Neuronal stem cell (in vitro differentiated cells): ENCODE measurements around the gene RCBTB1.

ENCODE experiments used
- DNase-seq: peaks from one replicate; pipeline ENCODE4 v3.0.0-alpha.2; 2013; ENCODE audit warnings: low spot score
- H2AFZ ChIP-seq: one replicate; pipeline ENCODE4 v1.6.1; 2013; ENCODE audit warnings: mild to moderate bottlenecking, low read length, inconsistent platforms
- H2AK5ac ChIP-seq: 2 replicates; pipeline ENCODE4 v1.6.1; 2013; ENCODE audit warnings: low read depth, mild to moderate bottlenecking, inconsistent platforms, low read length, moderate library complexity, mixed read lengths
- H2BK120ac ChIP-seq: 2 replicates; pipeline ENCODE4 v1.6.1; 2013; ENCODE audit warnings: low read depth, mild to moderate bottlenecking, inconsistent platforms, low read length, moderate library complexity, mixed read lengths
- H2BK12ac ChIP-seq: one replicate; pipeline ENCODE4 v1.6.1; 2013; ENCODE audit warnings: low read length, inconsistent platforms
- H2BK15ac ChIP-seq: 2 replicates; pipeline ENCODE4 v1.6.1; 2013; ENCODE audit warnings: mild to moderate bottlenecking, low read length, inconsistent platforms, mixed read lengths
- H2BK5ac ChIP-seq: one replicate; pipeline ENCODE4 v1.6.1; 2013; ENCODE audit warnings: inconsistent platforms, mild to moderate bottlenecking, low read length, moderate library complexity
- H3K14ac ChIP-seq: one replicate; pipeline ENCODE4 v1.6.1; 2013; ENCODE audit warnings: low read length, inconsistent platforms
- H3K18ac ChIP-seq: 2 replicates; pipeline ENCODE4 v1.6.1; 2013; ENCODE audit warnings: low read length, inconsistent platforms
- H3K23ac ChIP-seq: 2 replicates; pipeline ENCODE4 v1.6.1; 2013; ENCODE audit warnings: low read depth, mild to moderate bottlenecking, mixed read lengths, low read length, inconsistent platforms; ENCODE audit not compliant: poor library complexity
- H3K27ac ChIP-seq: replicated peaks from 3 replicates; pipeline ENCODE4 v1.5.1; 2013; ENCODE audit warnings: low read length, inconsistent platforms
- H3K27me3 ChIP-seq, 3 experiments: 2 replicates each; pipeline ENCODE4 v1.6.1; 2013; ENCODE audit warnings: low read length in 3 of 3, mild to moderate bottlenecking in 2 of 3, inconsistent platforms in 1 of 3, low read depth in 1 of 3, mixed read lengths in 1 of 3, moderate library complexity in 1 of 3; ENCODE audit not compliant: control insufficient read depth in 3 of 3, insufficient read depth in 3 of 3
- H3K36me3 ChIP-seq, 2 donors: replicated peaks in 1 of 2; 2 replicates each; pipeline ENCODE4 v1.6.1; 2013; ENCODE audit warnings: low read length in 2 of 2; ENCODE audit not compliant: control insufficient read depth in 2 of 2, insufficient read depth in 2 of 2
- H3K4ac ChIP-seq: 2 replicates; pipeline ENCODE4 v1.6.1; 2013; ENCODE audit warnings: inconsistent platforms, mild to moderate bottlenecking, low read length, moderate library complexity
- H3K4me1 ChIP-seq, 2 donors: 1 replicate in 1 of 2; 2 replicates in 1 of 2; pipeline ENCODE4 v1.6.1; 2013; ENCODE audit warnings: low read length in 2 of 2, low read depth in 1 of 2; ENCODE audit not compliant: control insufficient read depth in 2 of 2, insufficient read depth in 1 of 2
- H3K4me2 ChIP-seq: one replicate; pipeline ENCODE4 v1.6.1; 2013; ENCODE audit warnings: mild to moderate bottlenecking, low read length, inconsistent platforms; ENCODE audit not compliant: insufficient read depth, poor library complexity, severe bottlenecking
- H3K4me3 ChIP-seq, 2 donors: 2 replicates each; pipeline ENCODE4 v1.5.1; 2013; ENCODE audit warnings: low read length in 2 of 2, mild to moderate bottlenecking in 2 of 2, inconsistent platforms in 1 of 2, moderate library complexity in 1 of 2
- H3K79me1 ChIP-seq: one replicate; pipeline ENCODE4 v1.6.1; 2013; ENCODE audit warnings: low read depth, mild to moderate bottlenecking, inconsistent platforms, low read length, moderate library complexity
- H3K9ac ChIP-seq: one replicate; pipeline ENCODE4 v1.6.1; 2013; ENCODE audit warnings: mild to moderate bottlenecking, low read depth, low read length, inconsistent platforms; ENCODE audit not compliant: poor library complexity
- H3K9me3 ChIP-seq, 2 donors: replicated peaks in 1 of 2; 2 replicates each; pipeline versions ENCODE3 to v1.6.1; 2013; ENCODE audit warnings: low read length in 2 of 2, mild to moderate bottlenecking in 2 of 2, inconsistent platforms in 1 of 2, low read depth in 1 of 2, mixed read lengths in 1 of 2, moderate library complexity in 1 of 2; ENCODE audit not compliant: control insufficient read depth in 2 of 2, insufficient read depth in 1 of 2
- H4K8ac ChIP-seq: one replicate; pipeline ENCODE4 v1.6.1; 2013; ENCODE audit warnings: low read depth, mild to moderate bottlenecking, inconsistent platforms, low read length, moderate library complexity
- H4K91ac ChIP-seq: one replicate; pipeline ENCODE4 v1.6.1; 2013; ENCODE audit warnings: low read length, low read depth, mild to moderate bottlenecking, inconsistent platforms; ENCODE audit not compliant: poor library complexity
- WGBS, 2 donors: extraction: QIAGEN DNeasy Blood & Tissue Kit; methylation state at CpG; one replicate each; pipeline ENCODE4 v1.1.7; 2013; ENCODE audit warnings: missing lambda C conversion rate in 2 of 2, mixed read lengths in 1 of 2; ENCODE audit not compliant: insufficient read length in 2 of 2, insufficient replicate concordance in 1 of 2; ENCODE audit errors: extremely low coverage in 2 of 2; 5-methylcytosine and 5-hydroxymethylcytosine counted together

Gene RCBTB1

DNA sequence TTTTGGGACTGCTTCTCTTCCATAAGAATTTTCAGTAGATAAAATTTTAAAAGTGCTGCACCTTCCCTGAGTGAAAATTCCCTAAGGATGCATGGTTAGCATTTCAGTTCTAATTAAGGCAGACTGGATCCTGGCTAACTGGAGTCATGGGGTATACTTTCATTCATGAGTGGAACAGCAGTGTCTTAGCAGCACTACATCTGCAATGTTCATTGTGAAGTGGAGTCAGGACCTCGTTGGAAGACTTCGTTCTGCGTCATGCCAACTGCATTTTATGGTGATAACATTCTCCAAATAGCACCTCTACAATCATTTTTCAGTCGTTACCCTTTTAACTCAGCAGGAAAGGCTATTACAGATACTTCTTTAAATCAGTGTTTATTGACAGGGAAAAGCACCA, 64.1 kb downstream of the RCBTB1 start:
- no peaks in the 10 kb centered on the region for H3K79me1 ChIP-seq
- H3K36me3 ChIP-seq: no peaks in the 10 kb centered on the region
- H2BK12ac ChIP-seq: no peak overlapping the region
- no peak overlapping the region for H2AFZ ChIP-seq
- no peak overlapping the region for H3K4ac ChIP-seq
- H3K27me3 ChIP-seq: no peaks in the 10 kb centered on the region
- H3K4me3 ChIP-seq: no peak overlapping the region
- no peak overlapping the region for H3K4me2 ChIP-seq
- no peak overlapping the region for H3K9ac ChIP-seq
- no peak overlapping the region for H3K27ac ChIP-seq
- H3K9me3 ChIP-seq: no peaks in the 10 kb centered on the region
- H2BK15ac ChIP-seq: no peak overlapping the region
- no peak overlapping the region for H4K91ac ChIP-seq
- H3K23ac ChIP-seq: no peak overlapping the region
- WGBS, 2 donors: no CpG with 5 or more reads among the region's 4 CpGs
- no peak overlapping the region for H4K8ac ChIP-seq
- no peak overlapping the region for H2BK5ac ChIP-seq
- H3K18ac ChIP-seq: no peak overlapping the region
- no peak overlapping the region for H2AK5ac ChIP-seq
- H3K4me1 ChIP-seq: no peaks in the 10 kb centered on the region
- no peak for DNase-seq
- H2BK120ac ChIP-seq: no peak overlapping the region
- H3K14ac ChIP-seq: no peak overlapping the region

DNA sequence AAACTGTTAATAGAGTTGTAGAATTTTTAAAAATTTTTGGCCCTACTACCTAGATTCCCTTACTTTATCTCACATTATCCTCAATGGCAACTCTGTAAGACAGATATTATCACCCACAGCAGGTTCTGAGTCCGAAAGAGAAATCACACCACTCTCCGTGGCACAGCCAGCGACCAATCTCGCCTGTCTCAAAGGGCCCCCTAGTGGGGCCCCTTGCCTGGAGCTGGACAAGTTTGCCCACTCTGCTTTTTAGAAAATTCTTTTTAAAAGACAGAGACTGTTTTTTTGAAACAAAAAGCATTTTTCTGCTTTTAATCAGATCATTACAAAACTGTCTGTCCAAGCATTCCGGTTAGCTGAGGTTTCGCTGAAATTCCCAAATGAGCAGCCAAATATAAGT, 67.9 kb downstream of the RCBTB1 start:
- no peak overlapping the region for H2AFZ ChIP-seq
- WGBS, 2 donors: no CpG with 5 or more reads among the region's 6 CpGs
- H3K18ac ChIP-seq: no peak overlapping the region
- H3K9ac ChIP-seq: no peak overlapping the region
- no peaks in the 10 kb centered on the region for H3K36me3 ChIP-seq
- no peak overlapping the region for H2BK120ac ChIP-seq
- H2BK12ac ChIP-seq: no peak overlapping the region
- H3K14ac ChIP-seq: no peak overlapping the region
- no peak overlapping the region for H2AK5ac ChIP-seq
- no peak overlapping the region for H3K4me2 ChIP-seq
- H3K9me3 ChIP-seq: no peaks in the 10 kb centered on the region
- no peak overlapping the region for H3K23ac ChIP-seq
- H3K27ac ChIP-seq: no peak overlapping the region
- DNase-seq: no peak
- H2BK5ac ChIP-seq: no peak overlapping the region
- H4K91ac ChIP-seq: no peak overlapping the region
- no peak overlapping the region for H2BK15ac ChIP-seq
- no peak overlapping the region for H4K8ac ChIP-seq
- H3K4me3 ChIP-seq: no peak overlapping the region
- no peaks in the 10 kb centered on the region for H3K79me1 ChIP-seq
- no peaks in the 10 kb centered on the region for H3K4me1 ChIP-seq
- no peaks in the 10 kb centered on the region for H3K27me3 ChIP-seq
- H3K4ac ChIP-seq: no peak overlapping the region

DNA sequence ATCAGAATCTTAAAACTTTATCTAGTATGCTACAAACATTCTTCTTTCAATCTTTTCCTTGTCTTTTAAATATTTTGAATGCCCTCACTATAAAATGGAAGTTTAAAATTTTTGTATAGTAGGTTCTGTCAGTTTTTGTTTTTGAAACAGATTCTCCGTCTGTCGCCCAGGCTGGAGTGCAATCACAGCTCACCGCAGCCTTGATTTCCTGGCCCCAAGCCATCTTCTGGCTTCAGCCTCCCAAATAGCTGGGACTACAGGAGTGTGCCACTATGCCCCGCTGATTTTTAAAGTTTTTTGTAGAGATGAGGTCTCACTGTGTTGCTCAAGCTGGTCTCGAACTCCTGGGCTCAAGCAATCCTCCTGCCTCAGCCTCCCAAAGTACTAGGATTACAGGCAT, 68.9 kb downstream of the RCBTB1 start:
- H3K9me3 ChIP-seq: no peaks in the 10 kb centered on the region

DNA sequence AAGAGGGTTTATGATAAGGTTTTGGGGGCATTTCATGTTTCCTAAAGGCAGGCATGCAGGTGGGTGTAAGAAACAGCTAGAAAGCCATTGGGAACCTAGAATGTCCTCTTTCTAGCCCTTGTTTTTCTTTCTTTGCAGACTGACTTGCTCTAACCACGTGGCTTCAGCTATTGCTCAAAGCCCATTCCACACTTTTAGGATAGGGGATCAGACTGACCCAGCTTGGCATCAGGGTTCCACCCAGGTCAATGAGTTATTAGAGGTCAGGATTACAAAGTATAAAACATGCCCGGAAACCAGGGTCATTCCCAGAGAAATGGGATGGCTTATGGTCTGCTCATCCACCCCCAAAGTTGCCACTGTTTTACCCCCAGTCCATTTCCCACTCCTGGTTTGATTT, 72.8 kb downstream of the RCBTB1 start:
- Histone ChIP-seq H3K14ac (no peak overlapping the region), H2BK12ac (no peak overlapping the region), H4K91ac (no peak overlapping the region), H3K4me2 (no peak overlapping the region), H3K27me3 (no peaks in the 10 kb centered on the region), H2BK5ac (no peak overlapping the region), H3K9me3 (no peaks in the 10 kb centered on the region), H3K27ac (no peak overlapping the region), H3K4ac (no peak overlapping the region), H3K23ac (no peak overlapping the region), H4K8ac (no peak overlapping the region), H3K4me3 (no peak overlapping the region), H3K4me1 (no peaks in the 10 kb centered on the region), H3K36me3 (no peaks in the 10 kb centered on the region), H3K9ac (no peak overlapping the region), H2BK120ac (no peak overlapping the region), H3K18ac (no peak overlapping the region), H2BK15ac (no peak overlapping the region), H2AFZ (no peak overlapping the region), H2AK5ac (no peak overlapping the region), H3K79me1 (no peaks in the 10 kb centered on the region)
- no CpG with 5 or more reads among the region's 2 CpGs for WGBS, 2 donors
- DNase-seq: no peak

More for the DNA sequence above, 68.9 kb downstream of the RCBTB1 start:
- Histone ChIP-seq H3K4me2 (no peak overlapping the region), H4K91ac (no peak overlapping the region), H3K27ac (no peak overlapping the region), H4K8ac (no peak overlapping the region), H3K4ac (no peak overlapping the region), H3K23ac (no peak overlapping the region), H3K4me3 (no peak overlapping the region), H3K36me3 (no peaks in the 10 kb centered on the region), H3K27me3 (no peaks in the 10 kb centered on the region), H3K79me1 (no peaks in the 10 kb centered on the region), H3K14ac (no peak overlapping the region), H2BK15ac (no peak overlapping the region), H2AK5ac (no peak overlapping the region), H2BK12ac (no peak overlapping the region), H2AFZ (no peak overlapping the region), H3K18ac (no peak overlapping the region), H2BK5ac (no peak overlapping the region), H3K9ac (no peak overlapping the region), H2BK120ac (no peak overlapping the region), H3K4me1 (no peaks in the 10 kb centered on the region)
- DNase-seq: no peak
- no CpG with 5 or more reads among the region's 5 CpGs for WGBS, 2 donors
